Erythroblast (primary cell): ENCODE results near the gene MEF2C.

Experiments used
- GATA1 ChIP-seq: IDR thresholded peaks from 2 replicates; pipeline ENCODE4 v1.6.1; 2011; ENCODE audit warnings: low read depth, mild to moderate bottlenecking, control low read depth, low read length, moderate library complexity
- POLR2A ChIP-seq: IDR thresholded peaks from 2 replicates; pipeline ENCODE4 v1.6.1; 2011; ENCODE audit warnings: mild to moderate bottlenecking, low read length

DNA sequence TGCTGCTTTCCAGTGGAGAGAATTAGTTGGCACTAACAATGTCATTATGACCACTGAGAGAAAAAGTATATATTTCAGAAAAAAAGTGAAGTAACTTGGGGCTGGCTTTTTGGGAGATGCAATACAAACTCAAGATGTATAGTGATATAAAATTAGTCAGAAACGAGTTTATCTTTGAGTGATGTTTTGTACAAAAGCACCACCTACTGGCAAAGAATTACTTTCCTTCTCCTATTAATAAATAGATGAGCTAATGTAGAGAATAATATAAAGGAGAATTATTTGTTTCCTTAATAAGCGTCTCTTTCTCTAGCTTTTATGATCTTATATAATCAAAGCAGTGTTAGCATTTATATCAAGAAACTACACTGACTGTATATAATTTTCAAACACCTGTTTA, 158.8 kb downstream of the MEF2C start:
- TF ChIP-seq POLR2A (no peak), GATA1 (no peak)
